ENCODE data around the gene PHF8.

PHF8 gene

DNA sequence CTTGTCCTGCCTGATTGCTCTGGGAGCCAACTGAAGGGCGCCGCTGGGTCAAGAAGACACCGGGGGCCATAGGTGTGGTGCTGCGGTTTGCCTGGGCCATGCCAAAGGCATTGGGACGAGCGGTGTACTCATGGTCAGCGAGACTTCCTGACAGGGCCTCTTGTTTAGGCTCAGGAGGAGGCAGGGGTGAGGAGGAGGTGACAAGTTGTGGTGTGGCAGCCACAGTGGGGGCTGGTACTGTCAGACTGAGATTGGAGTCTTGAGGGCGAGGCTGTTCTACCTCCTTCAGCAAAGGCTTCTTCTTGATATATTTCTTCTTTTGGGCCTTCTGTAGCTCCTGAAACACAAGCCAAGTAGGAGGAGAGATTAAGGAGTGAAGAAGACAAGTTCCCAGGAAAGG is 104.1 kb downstream of the PHF8 start:
- H3K4me3 ChIP-seq (replicated peaks in 1 of 2; ENCODE audit: low read depth in 2 of 2, low read length in 2 of 2) = no peak overlapping the region
- TF ChIP-seq, protein P1, sequence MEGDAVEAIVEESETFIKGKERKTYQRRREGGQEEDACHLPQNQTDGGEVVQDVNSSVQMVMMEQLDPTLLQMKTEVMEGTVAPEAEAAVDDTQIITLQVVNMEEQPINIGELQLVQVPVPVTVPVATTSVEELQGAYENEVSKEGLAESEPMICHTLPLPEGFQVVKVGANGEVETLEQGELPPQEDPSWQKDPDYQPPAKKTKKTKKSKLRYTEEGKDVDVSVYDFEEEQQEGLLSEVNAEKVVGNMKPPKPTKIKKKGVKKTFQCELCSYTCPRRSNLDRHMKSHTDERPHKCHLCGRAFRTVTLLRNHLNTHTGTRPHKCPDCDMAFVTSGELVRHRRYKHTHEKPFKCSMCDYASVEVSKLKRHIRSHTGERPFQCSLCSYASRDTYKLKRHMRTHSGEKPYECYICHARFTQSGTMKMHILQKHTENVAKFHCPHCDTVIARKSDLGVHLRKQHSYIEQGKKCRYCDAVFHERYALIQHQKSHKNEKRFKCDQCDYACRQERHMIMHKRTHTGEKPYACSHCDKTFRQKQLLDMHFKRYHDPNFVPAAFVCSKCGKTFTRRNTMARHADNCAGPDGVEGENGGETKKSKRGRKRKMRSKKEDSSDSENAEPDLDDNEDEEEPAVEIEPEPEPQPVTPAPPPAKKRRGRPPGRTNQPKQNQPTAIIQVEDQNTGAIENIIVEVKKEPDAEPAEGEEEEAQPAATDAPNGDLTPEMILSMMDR (IDR thresholded peaks at IDR 0.05; ENCODE audit: low read depth, low read length) = no peak
- DNase-seq (ENCODE audit: low read depth in 2 of 2) = no peak

DNA sequence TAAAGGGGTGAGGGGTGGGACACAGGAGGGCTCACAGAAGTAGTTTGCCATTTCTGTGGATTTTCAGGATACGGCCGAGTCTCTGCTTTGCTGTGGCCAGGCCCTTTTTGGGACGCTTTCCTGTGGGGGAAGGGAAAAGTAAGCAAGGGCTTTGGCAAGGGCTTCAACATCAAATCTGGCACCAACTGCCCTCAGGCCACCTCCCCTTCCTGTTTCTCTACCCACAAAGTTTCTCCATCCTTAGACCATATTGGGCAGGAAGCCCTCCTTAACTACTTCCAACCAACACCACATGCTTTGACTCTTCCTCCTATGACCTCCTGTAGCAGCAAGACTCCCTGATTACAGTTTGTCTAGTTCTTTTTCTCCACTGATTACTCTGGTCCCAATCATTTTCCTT is 105.1 kb downstream of the PHF8 start:
- TF ChIP-seq, protein P1 (IDR thresholded peaks at IDR 0.05; ENCODE audit: low read depth, low read length) = no peak
- H3K4me3 ChIP-seq (replicated peaks in 1 of 2; ENCODE audit: low read depth in 2 of 2, low read length in 2 of 2) = no peak overlapping the region
- no peak for DNase-seq (ENCODE audit: low read depth in 2 of 2)

DNA sequence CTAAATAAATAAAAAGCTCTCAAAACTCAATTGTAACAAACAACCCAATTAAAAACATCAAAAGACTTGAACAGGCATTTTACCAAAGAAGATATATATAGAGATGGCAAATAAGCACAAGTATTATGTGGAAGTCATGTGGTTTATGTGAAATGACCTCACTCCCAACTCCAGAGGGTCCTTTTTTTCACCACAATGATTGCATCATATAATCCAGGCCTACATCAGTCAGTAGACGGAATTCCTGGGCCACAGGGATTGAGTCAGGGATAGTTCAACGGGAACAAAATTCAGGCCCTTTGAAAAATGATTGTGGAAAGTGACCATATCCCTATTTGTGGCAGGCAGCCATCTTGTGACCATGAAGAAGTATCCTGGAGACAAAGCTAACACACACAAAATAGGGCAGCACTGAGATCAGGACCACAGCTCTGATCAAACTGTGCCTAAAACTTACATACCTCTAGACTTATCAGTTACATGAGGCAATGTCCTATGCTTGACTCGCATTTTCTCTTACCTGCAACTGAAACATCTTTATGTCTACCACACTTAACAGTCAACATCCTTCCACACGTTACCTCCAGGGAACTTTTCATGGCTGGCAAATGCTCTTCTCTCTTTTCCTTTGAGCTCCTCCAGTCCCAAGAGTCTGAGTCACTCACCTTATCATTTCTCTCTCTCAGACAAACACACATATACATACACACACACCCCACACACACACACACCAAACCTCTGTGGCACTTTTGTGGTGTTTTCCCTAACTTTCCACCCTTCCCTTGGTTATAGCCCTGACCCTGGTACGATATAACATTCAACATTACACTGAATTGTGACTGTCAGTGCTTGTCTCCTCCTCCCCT is 113.5 kb downstream of the PHF8 start:
- H3K4me3 ChIP-seq (replicated peaks in 1 of 2; ENCODE audit: low read depth in 2 of 2, low read length in 2 of 2) = no peak overlapping the region
- DNase-seq (ENCODE audit: low read depth in 2 of 2) = peak; percentile 51 to 73
- TF ChIP-seq, protein P1 (IDR thresholded peaks at IDR 0.05; ENCODE audit: low read depth, low read length) = no peak

DNA sequence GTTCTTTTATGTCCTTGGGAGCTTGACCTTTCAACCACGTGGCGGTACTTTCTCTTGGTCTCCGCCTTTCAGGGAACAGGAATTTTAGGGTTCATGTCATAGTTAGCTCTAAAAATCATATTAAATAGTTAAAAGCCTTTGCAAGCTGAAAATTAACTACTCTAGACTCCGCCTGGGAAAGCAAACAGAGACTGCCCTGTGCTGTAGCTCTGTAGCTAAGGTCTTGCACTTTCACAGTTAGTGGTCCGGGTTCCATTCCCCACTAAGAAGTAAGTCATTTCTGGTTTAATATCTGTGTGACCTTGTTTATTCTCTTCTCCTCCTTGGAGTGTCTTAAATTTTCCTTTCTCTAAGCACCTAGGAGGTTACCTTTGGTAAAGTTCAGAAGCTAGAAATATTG is 118.2 kb downstream of the PHF8 start:
- no peak overlapping the region for H3K4me3 ChIP-seq (replicated peaks in 1 of 2; ENCODE audit: low read depth in 2 of 2, low read length in 2 of 2)
- no peak for DNase-seq (ENCODE audit: low read depth in 2 of 2)
- TF ChIP-seq, protein P1 (IDR thresholded peaks at IDR 0.05; ENCODE audit: low read depth, low read length) = no peak

DNA sequence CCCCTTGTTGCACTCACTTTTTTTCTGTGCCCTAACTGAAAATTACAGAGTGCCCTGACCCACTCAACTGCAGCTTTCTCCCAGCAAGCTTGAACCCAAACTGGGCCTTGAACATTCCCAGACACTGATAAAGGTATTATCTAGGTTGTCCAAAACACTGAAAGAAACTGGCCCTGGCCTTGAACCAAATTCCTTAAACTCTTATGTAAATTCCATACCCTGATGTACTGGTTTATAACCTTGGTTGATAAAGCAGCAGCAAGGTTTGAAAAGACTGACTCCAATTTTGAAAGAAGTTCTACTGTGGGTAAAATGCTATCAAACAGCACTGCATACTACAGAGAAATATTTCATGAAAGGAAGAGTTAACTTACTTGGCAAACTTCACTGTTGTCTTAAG is 125.6 kb downstream of the PHF8 start:
- H3K4me3 ChIP-seq (replicated peaks in 1 of 2; ENCODE audit: low read depth in 2 of 2, low read length in 2 of 2) = no peak overlapping the region
- peak in 1 of 2 donors; percentile 34 for DNase-seq (ENCODE audit: low read depth in 2 of 2)
- TF ChIP-seq, protein P1 (IDR thresholded peaks at IDR 0.05; ENCODE audit: low read depth, low read length) = no peak

DNA sequence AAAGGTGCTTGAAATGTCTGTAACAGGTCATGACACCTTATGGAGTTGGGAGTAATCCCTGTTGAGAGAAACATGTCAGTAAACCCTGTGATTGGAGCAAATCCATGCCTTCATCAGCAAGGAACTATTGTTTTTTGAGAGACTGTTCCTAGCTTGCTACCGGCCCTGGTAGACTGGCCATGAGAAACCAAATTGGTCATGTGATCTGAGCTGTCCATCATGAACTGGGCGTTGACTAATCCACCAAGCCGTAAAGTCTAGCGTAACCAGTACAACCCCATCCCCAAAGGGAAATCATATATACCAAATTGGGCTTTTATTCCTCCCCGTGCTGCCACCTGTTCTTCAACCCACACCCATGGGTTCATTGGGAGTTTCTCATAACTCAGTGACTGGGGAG is 143.7 kb downstream of the PHF8 start:
- no peak overlapping the region for H3K4me3 ChIP-seq (replicated peaks in 1 of 2; ENCODE audit: low read depth in 2 of 2, low read length in 2 of 2)
- TF ChIP-seq, protein P1 (IDR thresholded peaks at IDR 0.05; ENCODE audit: low read depth, low read length) = no peak
- no peak for DNase-seq (ENCODE audit: low read depth in 2 of 2)

Data from cardiac fibroblast (primary cell).